ENCODE results near the gene AOC3. TPM values are rescaled to one million over a fixed set of nuclear protein-coding genes. Genes with fewer than 3 reads are reported as not detected.

The AOC3 gene
- total and polyA plus RNA-seq, 2 of the 4 experiments (the other 2 are of a cell fraction) = 0.17 TPM; not detected in 1

DNA sequence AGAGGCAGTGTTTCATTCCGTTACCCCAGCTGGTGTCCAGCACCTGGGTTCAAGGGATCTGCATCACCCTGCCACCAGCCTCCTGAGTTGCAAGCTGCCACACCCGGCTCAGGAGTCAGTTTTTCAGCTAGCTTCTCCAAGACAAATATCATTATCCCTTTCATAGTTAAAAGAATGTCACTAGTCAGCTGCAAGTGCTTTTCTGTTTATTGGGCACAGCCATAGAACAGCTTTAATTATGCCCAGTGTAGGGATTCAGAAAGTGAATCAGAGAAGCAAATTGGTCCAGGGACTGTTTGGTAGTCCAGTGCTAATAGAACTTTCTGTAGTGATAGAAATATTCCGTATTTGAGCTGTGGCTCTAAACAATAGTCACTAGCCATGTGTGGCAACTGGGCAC lies 2.9 kb upstream of the AOC3 start:
- H3K4me1 ChIP-seq (ENCODE audit: control insufficient read depth, insufficient read depth, low read length) = peaks cover 4% of the 10 kb centered on the region; the same call in 1 of the 2 replicates
- no peak overlapping the region for H3K23ac ChIP-seq (ENCODE audit: low read depth, low read length)
- no peak for ATAC-seq (ENCODE audit: low read depth)
- H3K4me3 ChIP-seq (ENCODE audit: insufficient read depth, low read depth, low read length) = no peak overlapping the region
- no peak overlapping the region for H4K8ac ChIP-seq (ENCODE audit: low read depth in 2 of 2, low read length in 2 of 2)
- peaks cover 24% of the 10 kb centered on the region for H3K36me3 ChIP-seq (ENCODE audit: control insufficient read depth, insufficient read depth, low read length)
- no peak overlapping the region for H2BK20ac ChIP-seq (ENCODE audit: low read depth, low read length)
- in situ Hi-C loops (cut with MboI; ENCODE audit: low sequenced_read_pairs) (no loop called here), intact Hi-C loops (cut with micrococcal nuclease) (no loop called here), dilution Hi-C loops (cut with HindIII; ENCODE audit: low sequenced_read_pairs, unreplicated experiment) (no loop called here)
- H2AK5ac ChIP-seq (ENCODE audit: low read depth, low read length) = no peak overlapping the region
- ChIA-PET POLR2A (ENCODE audit: unreplicated experiment) (no interaction called here), CTCF (interaction anchor here (0.6 to 1.6 kb wide), 3 partner anchors 81 to 89 kb away, joined by 3 to 6 read pairs (median 5); partner anchors contain the start of gene RAMP2)
- WGBS, 2 experiments (ENCODE audit: extremely low coverage in 2 of 2, insufficient read length in 1 of 2) = 40% methylated on average over 1 of the region's 3 CpGs; no CpG with 5 or more reads in 1 of the 2 experiments
- no peak overlapping the region for H2AFZ ChIP-seq (replicated peaks; ENCODE audit: low read length, poor library complexity)
- no peak overlapping the region for H3K9ac ChIP-seq (ENCODE audit: low read depth, low read length)
- H3K27ac ChIP-seq (ENCODE audit: insufficient read depth, low read length) = no peak overlapping the region
- DNase-seq = no peak
- no peak overlapping the region for H2BK15ac ChIP-seq (ENCODE audit: low read depth, low read length)
- no peak overlapping the region for H2BK5ac ChIP-seq (ENCODE audit: low read depth, low read length, poor library complexity, severe bottlenecking)
- no peak for TF ChIP-seq SMC3 (IDR thresholded peaks at IDR 0.05; ENCODE audit: low read depth, low read length)
- TF ChIP-seq CEBPB (IDR thresholded peaks at IDR 0.05; ENCODE audit: low read depth, low read length) = no peak
- TF ChIP-seq POLR2A (IDR thresholded peaks at IDR 0.05; ENCODE audit: low read depth, low read length) = no peak
- TF ChIP-seq RCOR1 (IDR thresholded peaks at IDR 0.05; ENCODE audit: insufficient replicate concordance, low read length) = no peak
- H3K4me2 ChIP-seq (ENCODE audit: low read depth, low read length) = no peak overlapping the region
- peaks cover 3 to 8% of the 10 kb centered on the region in 2 experiments; a peak in 2 of 4 replicates for H3K79me1 ChIP-seq (ENCODE audit: low read depth in 1 of 2, low read length in 2 of 2)
- H4K5ac ChIP-seq (ENCODE audit: low read depth, low read length) = no peak overlapping the region
- H2AK9ac ChIP-seq (replicated peaks; ENCODE audit: low read depth, low read length, poor library complexity) = no peak overlapping the region
- no peak overlapping the region for H2BK120ac ChIP-seq (ENCODE audit: low read depth, low read length)
- no peak overlapping the region for H3K14ac ChIP-seq (replicated peaks; ENCODE audit: low read depth, low read length)
- peaks cover 9% of the 10 kb centered on the region for H4K20me1 ChIP-seq (ENCODE audit: insufficient read depth, low read length)
- H3K18ac ChIP-seq (ENCODE audit: low read depth, low read length) = no peak overlapping the region
- H4K91ac ChIP-seq (ENCODE audit: insufficient read depth, low read depth, low read length) = no peak overlapping the region
- peaks cover 3% of the 10 kb centered on the region for H3K27me3 ChIP-seq (ENCODE audit: control insufficient read depth, insufficient read depth, low read length)
- H3K4ac ChIP-seq (ENCODE audit: low read depth, low read length) = no peak overlapping the region
- H3K56ac ChIP-seq (ENCODE audit: extremely low read depth, insufficient read depth, low read length) = no peak overlapping the region
- no peaks in the 10 kb centered on the region for H3K9me3 ChIP-seq (ENCODE audit: control insufficient read depth, insufficient read depth, low read length)
- BruUV-seq (replicated peaks) = no TSS peak
- H3K9me1 ChIP-seq (ENCODE audit: insufficient read depth, low read length) = peaks cover 8% of the 10 kb centered on the region; the same call in 1 of the 2 replicates

All from IMR-90 (cell line).